Mesenchymal stem cell (in vitro differentiated cells and primary cell): Measurements from ENCODE around the gene SUDS3.

Source experiments
- DNase-seq: peaks from one replicate; pipeline ENCODE4 v3.0.0-alpha.2; 2013
- H2AFZ ChIP-seq: one replicate; pipeline ENCODE4 v1.6.1; 2013; ENCODE audit warnings: low read depth, mild to moderate bottlenecking, control low read depth, inconsistent platforms, low read length, moderate library complexity
- H2AK5ac ChIP-seq: 2 replicates; pipeline ENCODE4 v1.6.1; 2013; ENCODE audit warnings: low read length, moderate library complexity, mild to moderate bottlenecking, inconsistent platforms; ENCODE audit not compliant: severe bottlenecking
- H2BK120ac ChIP-seq: one replicate; pipeline ENCODE4 v1.6.1; 2013; ENCODE audit warnings: low read depth, mild to moderate bottlenecking, inconsistent platforms, low read length, moderate library complexity
- H2BK12ac ChIP-seq, 2 experiments: one replicate each; pipeline ENCODE4 v1.6.1; 2013; ENCODE audit warnings: inconsistent platforms in 2 of 2, low read length in 2 of 2, mild to moderate bottlenecking in 2 of 2, moderate library complexity in 2 of 2, control low read depth in 1 of 2
- H2BK15ac ChIP-seq: one replicate; pipeline ENCODE4 v1.6.1; 2013; ENCODE audit warnings: mild to moderate bottlenecking, low read depth, inconsistent platforms; ENCODE audit not compliant: poor library complexity, severe bottlenecking
- H2BK5ac ChIP-seq: 2 replicates; pipeline ENCODE4 v1.6.1; 2013; ENCODE audit warnings: low read depth, mild to moderate bottlenecking, low read length, control low read depth, inconsistent platforms; ENCODE audit not compliant: poor library complexity, severe bottlenecking
- H3K14ac ChIP-seq, 2 experiments: one replicate each; pipeline ENCODE4 v1.6.1; 2013; ENCODE audit warnings: inconsistent platforms in 2 of 2, low read length in 2 of 2, control low read depth in 1 of 2, mild to moderate bottlenecking in 1 of 2, moderate library complexity in 1 of 2
- H3K18ac ChIP-seq, 2 experiments: one replicate each; pipeline ENCODE4 v1.6.1; 2013; ENCODE audit warnings: inconsistent platforms in 2 of 2, low read length in 2 of 2, control low read depth in 1 of 2, low read depth in 1 of 2, mild to moderate bottlenecking in 1 of 2
- H3K23ac ChIP-seq, 2 experiments: one replicate each; pipeline ENCODE4 v1.6.1; 2013; ENCODE audit warnings: inconsistent platforms in 2 of 2, low read length in 2 of 2, mild to moderate bottlenecking in 2 of 2, moderate library complexity in 2 of 2, control low read depth in 1 of 2
- H3K27ac ChIP-seq: 2 replicates; pipeline ENCODE4 v1.5.1; 2013; ENCODE audit warnings: mild to moderate bottlenecking, moderate library complexity, low read length, control low read depth, inconsistent platforms; ENCODE audit not compliant: poor library complexity, severe bottlenecking
- H3K27me3 ChIP-seq, 2 experiments: 2 replicates each; pipeline versions ENCODE4 v1.6.1 to v1.7.0; 2013; ENCODE audit warnings: low read length in 2 of 2, mild to moderate bottlenecking in 2 of 2, moderate library complexity in 2 of 2, control low read depth in 1 of 2, inconsistent platforms in 1 of 2; ENCODE audit not compliant: control insufficient read depth in 1 of 2, insufficient read depth in 1 of 2
- H3K36me3 ChIP-seq, 2 experiments: 2 replicates each; pipeline versions ENCODE4 v1.6.1 to v1.7.0; 2013; ENCODE audit warnings: low read length in 2 of 2, control low read depth in 1 of 2, inconsistent platforms in 1 of 2, low read depth in 1 of 2, mild to moderate bottlenecking in 1 of 2; ENCODE audit not compliant: insufficient read depth in 2 of 2, control insufficient read depth in 1 of 2
- H3K4ac ChIP-seq, 2 experiments: one replicate each; pipeline ENCODE4 v1.6.1; 2013; ENCODE audit warnings: inconsistent platforms in 2 of 2, low read length in 2 of 2, mild to moderate bottlenecking in 2 of 2, moderate library complexity in 2 of 2, control low read depth in 1 of 2, low read depth in 1 of 2
- H3K4me1 ChIP-seq: 2 replicates; pipeline ENCODE4 v1.6.1; 2013; ENCODE audit warnings: low read depth, low read length, control low read depth; ENCODE audit not compliant: control insufficient read depth, insufficient read depth
- H3K4me2 ChIP-seq: 2 replicates; pipeline ENCODE4 v1.6.1; 2013; ENCODE audit warnings: low read length, mild to moderate bottlenecking, inconsistent platforms; ENCODE audit not compliant: poor library complexity, severe bottlenecking
- H3K4me3 ChIP-seq, 2 experiments: 2 replicates each; pipeline versions ENCODE4 v1.5.1 to v1.7.0; 2013; ENCODE audit warnings: low read length in 2 of 2, mild to moderate bottlenecking in 2 of 2, control low read depth in 1 of 2, low read depth in 1 of 2; ENCODE audit not compliant: insufficient read depth in 1 of 2
- H3K79me1 ChIP-seq: replicated peaks from 2 replicates; pipeline ENCODE4 v1.6.1; 2013; ENCODE audit warnings: mild to moderate bottlenecking, control low read depth, low read length, inconsistent platforms; ENCODE audit not compliant: poor library complexity, severe bottlenecking
- H3K9ac ChIP-seq: 2 replicates; pipeline ENCODE4 v1.7.0; 2013; ENCODE audit warnings: mild to moderate bottlenecking, low read length, moderate library complexity
- H3K9me3 ChIP-seq: 2 replicates; pipeline ENCODE4 v1.7.0; 2013; ENCODE audit warnings: mild to moderate bottlenecking, low read length; ENCODE audit not compliant: control insufficient read depth
- H4K8ac ChIP-seq: one replicate; pipeline ENCODE4 v1.6.1; 2013; ENCODE audit warnings: inconsistent platforms, mild to moderate bottlenecking, low read length, moderate library complexity
- H4K91ac ChIP-seq: one replicate; pipeline ENCODE4 v1.6.1; 2013; ENCODE audit warnings: mild to moderate bottlenecking, low read length, inconsistent platforms
- WGBS: methylation state at CpG from one replicate; pipeline ENCODE4 v1.1.7; 2013; ENCODE audit warnings: mixed read lengths; 5-methylcytosine and 5-hydroxymethylcytosine counted together

The SUDS3 gene

GRCh38 chr12:118465706-118466105 lies 89.4 kb downstream of the SUDS3 start:
- no peak overlapping the region for H3K14ac ChIP-seq
- H3K4me1 ChIP-seq = no peaks in the 10 kb centered on the region
- no peaks in the 10 kb centered on the region for H3K79me1 ChIP-seq
- no peak for DNase-seq
- no peak overlapping the region for H3K4me3 ChIP-seq
- no peak overlapping the region for H4K8ac ChIP-seq
- H3K9ac ChIP-seq = no peak overlapping the region
- H2BK5ac ChIP-seq = no peak overlapping the region
- H2BK12ac ChIP-seq = no peak overlapping the region
- H2AFZ ChIP-seq = no peak overlapping the region
- H3K27me3 ChIP-seq = no peaks in the 10 kb centered on the region
- 82% methylated on average over 1 of the region's 1 CpG for WGBS
- H2BK120ac ChIP-seq = no peak overlapping the region
- no peak overlapping the region for H3K23ac ChIP-seq
- H3K4me2 ChIP-seq = no peak overlapping the region
- H2AK5ac ChIP-seq = no peak overlapping the region
- H3K36me3 ChIP-seq = no peaks in the 10 kb centered on the region
- no peak overlapping the region for H3K27ac ChIP-seq
- no peak overlapping the region for H4K91ac ChIP-seq
- no peak overlapping the region for H3K18ac ChIP-seq
- peaks cover 6% of the 10 kb centered on the region for H3K9me3 ChIP-seq
- no peak overlapping the region for H3K4ac ChIP-seq
- no peak overlapping the region for H2BK15ac ChIP-seq
